Neural progenitor cell (in vitro differentiated cells): Measurements from ENCODE around the gene MAD1L1. TPM values are rescaled to one million over a fixed set of nuclear protein-coding genes. Genes with fewer than 3 reads are reported as not detected.

Source experiments
- DNase-seq: peaks from one replicate; pipeline ENCODE4 v3.0.0-alpha.2; 2016; ENCODE audit warnings: low spot score
- H2AFZ ChIP-seq: fragments of 200-600 bp; sonication (generic); replicated peaks from 2 replicates; pipeline ENCODE4 v1.6.1; 2016; ENCODE audit warnings: antibody characterized with exemption
- H3F3A ChIP-seq: fragments of 200-600 bp; sonication (generic); 2 replicates; pipeline ENCODE4 v1.6.1; 2016; ENCODE audit warnings: antibody characterized with exemption, low read depth
- H3K27ac ChIP-seq: fragments of 200-600 bp; sonication (generic); 2 replicates; pipeline ENCODE4 v1.5.1; 2016; ENCODE audit warnings: mild to moderate bottlenecking
- H3K27me3 ChIP-seq: fragments of 200-600 bp; sonication (generic); 2 replicates; pipeline ENCODE4 v1.6.1; 2016; ENCODE audit warnings: mild to moderate bottlenecking, moderate library complexity
- H3K36me3 ChIP-seq: fragments of 200-600 bp; sonication (generic); 2 replicates; pipeline ENCODE4 v1.5.1; 2016
- H3K4me1 ChIP-seq: fragments of 200-600 bp; sonication (generic); 2 replicates; pipeline ENCODE4 v1.6.1; 2016; ENCODE audit warnings: mixed run types
- H3K4me2 ChIP-seq: fragments of 200-600 bp; sonication (generic); 2 replicates; pipeline ENCODE4 v1.6.1; 2016
- H3K4me3 ChIP-seq: fragments of 200-600 bp; sonication (generic); 2 replicates; pipeline ENCODE4 v1.5.1; 2016
- H3K79me2 ChIP-seq: fragments of 200-600 bp; sonication (generic); 2 replicates; pipeline ENCODE4 v1.6.1; 2016; ENCODE audit warnings: low read depth
- H3K9ac ChIP-seq: fragments of 200-600 bp; sonication (generic); 2 replicates; pipeline ENCODE4 v1.6.1; 2016
- H3K9me3 ChIP-seq: fragments of 200-600 bp; sonication (generic); 2 replicates; pipeline ENCODE4 v1.5.1; 2016; ENCODE audit warnings: low read depth
- H4K20me1 ChIP-seq: fragments of 200-600 bp; sonication (generic); 2 replicates; pipeline ENCODE4 v1.6.1; 2016; ENCODE audit warnings: low read depth
- H3K27ac Mint-ChIP-seq: 3 replicates; pipeline ENCODE4 v1.8.0; 2021; ENCODE audit warnings: mixed read lengths
- H3K27me3 Mint-ChIP-seq: 2 replicates; pipeline ENCODE4 v1.8.0; 2022; ENCODE audit warnings: low read depth, mild to moderate bottlenecking, inconsistent platforms, moderate library complexity, mixed read lengths; ENCODE audit not compliant: insufficient read depth
- H3K36me3 Mint-ChIP-seq: 3 replicates; pipeline ENCODE4 v1.8.0; 2021; ENCODE audit warnings: mixed read lengths
- H3K4me1 Mint-ChIP-seq: 3 replicates; pipeline ENCODE4 v1.8.0; 2021; ENCODE audit warnings: mixed read lengths
- H3K4me3 Mint-ChIP-seq: 3 replicates; pipeline ENCODE4 v1.8.0; 2021; ENCODE audit warnings: mild to moderate bottlenecking, moderate library complexity, mixed read lengths
- H3K9me3 Mint-ChIP-seq: 3 replicates; pipeline ENCODE4 v1.8.0; 2020; ENCODE audit warnings: mixed read lengths
- EZH2 ChIP-seq: fragments of 200-600 bp; sonication (generic); IDR thresholded peaks from 2 replicates; pipeline ENCODE4 v1.6.1; 2017; ENCODE audit warnings: antibody characterized with exemption, mild to moderate bottlenecking, moderate library complexity
- EZH2phosphoT487 ChIP-seq: fragments of 200-600 bp; sonication (generic); IDR thresholded peaks from 2 replicates; pipeline ENCODE4 v1.6.1; 2017; ENCODE audit warnings: antibody characterized with exemption
- total RNA-seq: library from RNA; depleted of rRNA; stranded (reverse); fragments of >200 nt; gene quantifications from 2 replicates; pipeline ENCODE4 v1.2.3, GENCODE V29; 2015; ENCODE audit warnings: low replicate concordance
- TF ChIP-seq, protein P1 (sequence below): fragments of 200-600 bp; sonication (generic); IDR thresholded peaks from 2 replicates; pipeline ENCODE4 v1.5.1; 2017; ENCODE audit warnings: antibody characterized with exemption, mild to moderate bottlenecking

The MAD1L1 gene
- total RNA-seq, 1 donor from 2014 or later = 23.7 TPM

DNA sequence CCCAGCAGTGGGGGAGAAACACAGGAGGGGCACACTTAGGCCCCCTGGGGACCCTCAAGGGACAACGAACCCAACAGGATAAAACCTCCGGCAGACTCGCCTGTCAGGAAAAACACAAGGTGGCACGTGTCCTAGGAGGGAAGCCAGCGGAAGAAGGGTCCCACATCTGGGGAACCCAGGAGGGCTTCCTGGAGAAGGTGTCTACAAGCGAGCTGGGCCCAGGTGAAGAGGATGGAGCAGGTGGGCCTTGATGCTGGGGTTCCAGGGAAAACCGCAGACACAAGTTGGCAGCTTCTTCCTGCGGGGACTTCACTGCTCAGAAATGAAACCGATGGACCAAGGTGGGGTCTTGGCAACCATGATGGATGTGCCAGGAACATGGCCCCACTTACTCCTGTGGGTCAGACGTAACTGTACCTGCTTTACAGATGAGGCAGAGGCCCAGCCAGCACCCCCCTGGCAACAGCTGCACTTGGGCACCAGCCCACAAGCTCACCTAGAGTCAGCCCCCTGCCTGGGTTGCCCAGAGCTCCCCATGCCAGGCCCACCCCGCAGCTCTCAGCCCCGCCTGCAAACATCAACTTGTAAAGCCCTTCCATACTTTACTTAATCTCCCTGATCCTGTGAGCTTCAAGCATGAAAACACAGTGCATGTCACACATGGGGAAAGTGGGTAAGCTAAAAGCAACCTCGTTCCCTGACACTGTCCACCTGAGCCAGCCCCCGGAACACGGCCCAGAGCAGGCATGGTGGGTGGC, 337.7 kb downstream of the MAD1L1 start:
- TF ChIP-seq EZH2 (no peak), EZH2phosphoT487 (no peak)
- TF ChIP-seq, protein P1, sequence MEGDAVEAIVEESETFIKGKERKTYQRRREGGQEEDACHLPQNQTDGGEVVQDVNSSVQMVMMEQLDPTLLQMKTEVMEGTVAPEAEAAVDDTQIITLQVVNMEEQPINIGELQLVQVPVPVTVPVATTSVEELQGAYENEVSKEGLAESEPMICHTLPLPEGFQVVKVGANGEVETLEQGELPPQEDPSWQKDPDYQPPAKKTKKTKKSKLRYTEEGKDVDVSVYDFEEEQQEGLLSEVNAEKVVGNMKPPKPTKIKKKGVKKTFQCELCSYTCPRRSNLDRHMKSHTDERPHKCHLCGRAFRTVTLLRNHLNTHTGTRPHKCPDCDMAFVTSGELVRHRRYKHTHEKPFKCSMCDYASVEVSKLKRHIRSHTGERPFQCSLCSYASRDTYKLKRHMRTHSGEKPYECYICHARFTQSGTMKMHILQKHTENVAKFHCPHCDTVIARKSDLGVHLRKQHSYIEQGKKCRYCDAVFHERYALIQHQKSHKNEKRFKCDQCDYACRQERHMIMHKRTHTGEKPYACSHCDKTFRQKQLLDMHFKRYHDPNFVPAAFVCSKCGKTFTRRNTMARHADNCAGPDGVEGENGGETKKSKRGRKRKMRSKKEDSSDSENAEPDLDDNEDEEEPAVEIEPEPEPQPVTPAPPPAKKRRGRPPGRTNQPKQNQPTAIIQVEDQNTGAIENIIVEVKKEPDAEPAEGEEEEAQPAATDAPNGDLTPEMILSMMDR = no peak
- Histone ChIP-seq H3K9me3 (no peaks in the 10 kb centered on the region), H3K36me3 (no peaks in the 10 kb centered on the region), H3K4me1 (no peaks in the 10 kb centered on the region), H3F3A (no peaks in the 10 kb centered on the region), H3K27me3 (no peaks in the 10 kb centered on the region), H3K9ac (no peak overlapping the region), H3K27ac (no peak overlapping the region), H3K79me2 (no peaks in the 10 kb centered on the region), H2AFZ (no peak overlapping the region), H4K20me1 (no peaks in the 10 kb centered on the region), H3K4me3 (no peak overlapping the region), H3K4me2 (no peak overlapping the region)
- H3K27me3 Mint-ChIP-seq = peaks cover 6% of the 10 kb centered on the region
- no peaks in the 10 kb centered on the region for H3K36me3 Mint-ChIP-seq
- H3K27ac Mint-ChIP-seq = no peak overlapping the region
- no peak overlapping the region for H3K4me3 Mint-ChIP-seq
- no peak for DNase-seq
- no peaks in the 10 kb centered on the region for H3K9me3 Mint-ChIP-seq
- peaks cover 17% of the 10 kb centered on the region for H3K4me1 Mint-ChIP-seq

DNA sequence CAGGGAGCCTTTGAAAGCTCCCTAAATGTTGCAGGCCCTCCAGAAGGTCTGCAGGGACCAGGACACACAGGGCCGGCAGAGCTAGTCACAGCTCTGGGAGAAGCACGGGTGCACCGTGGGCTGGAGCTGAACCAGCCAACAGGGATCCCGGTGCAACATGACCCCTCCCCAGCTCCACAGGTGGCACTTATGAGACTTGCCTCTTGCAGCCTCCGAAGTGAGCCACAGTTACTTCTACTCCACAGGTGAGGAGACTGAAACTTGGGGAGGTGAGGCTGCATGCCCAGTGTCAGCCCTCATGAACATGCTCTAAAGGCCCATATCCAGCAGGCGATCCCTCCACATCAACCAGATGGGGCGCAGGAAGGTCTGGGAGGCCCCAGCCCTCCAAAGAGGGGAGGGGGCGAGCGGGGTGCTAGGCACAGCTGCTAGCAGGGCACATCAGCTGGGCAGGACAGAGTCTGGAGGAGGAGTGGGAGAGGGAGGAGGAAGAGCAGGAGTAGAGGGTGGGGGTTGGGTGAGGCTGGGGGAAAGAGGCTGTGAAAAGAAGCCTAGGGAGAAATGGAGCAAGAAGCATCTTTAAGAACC, 338.3 kb downstream of the MAD1L1 start:
- TF ChIP-seq, protein P1 = no peak
- no peak for TF ChIP-seq EZH2
- TF ChIP-seq EZH2phosphoT487 = no peak
- no peak overlapping the region for H2AFZ ChIP-seq

GRCh38 chr7:1893451-1893850, 339.3 kb downstream of the MAD1L1 start:
- no peaks in the 10 kb centered on the region for H3K27me3 ChIP-seq
- H3K9me3 ChIP-seq = no peaks in the 10 kb centered on the region
- peaks cover 1% of the 10 kb centered on the region for H3K9me3 Mint-ChIP-seq
- H4K20me1 ChIP-seq = no peaks in the 10 kb centered on the region
- H3K27ac Mint-ChIP-seq = no peak overlapping the region
- H3K36me3 ChIP-seq = no peaks in the 10 kb centered on the region
- TF ChIP-seq EZH2phosphoT487 (no peak), EZH2 (no peak)
- TF ChIP-seq, protein P1 = no peak
- no peak overlapping the region for H2AFZ ChIP-seq
- H3K9ac ChIP-seq = no peak overlapping the region
- peaks cover 4% of the 10 kb centered on the region for H3K27me3 Mint-ChIP-seq
- peaks cover 17% of the 10 kb centered on the region for H3K4me1 Mint-ChIP-seq
- peaks cover 6% of the 10 kb centered on the region for H3K36me3 Mint-ChIP-seq
- DNase-seq = no peak
- no peak overlapping the region for H3K4me3 ChIP-seq
- H3K79me2 ChIP-seq = no peaks in the 10 kb centered on the region
- no peak overlapping the region for H3K4me2 ChIP-seq
- H3K4me1 ChIP-seq = no peaks in the 10 kb centered on the region
- no peak overlapping the region for H3K4me3 Mint-ChIP-seq
- peaks cover 2% of the 10 kb centered on the region for H3F3A ChIP-seq
- H3K27ac ChIP-seq = no peak overlapping the region

More for the DNA sequence above, 338.3 kb downstream of the MAD1L1 start:
- Histone ChIP-seq H3K9me3 (no peaks in the 10 kb centered on the region), H3K27ac (no peak overlapping the region), H3K79me2 (no peaks in the 10 kb centered on the region), H3K4me2 (no peak overlapping the region), H3K27me3 (no peaks in the 10 kb centered on the region), H3K4me3 (no peak overlapping the region), H3K4me1 (no peaks in the 10 kb centered on the region), H3K36me3 (no peaks in the 10 kb centered on the region), H3K9ac (no peak overlapping the region), H3F3A (no peaks in the 10 kb centered on the region), H4K20me1 (no peaks in the 10 kb centered on the region)
- Mint-ChIP-seq H3K27ac (no peak overlapping the region), H3K9me3 (no peaks in the 10 kb centered on the region), H3K4me3 (no peak overlapping the region), H3K36me3 (no peaks in the 10 kb centered on the region), H3K4me1 (peaks cover 17% of the 10 kb centered on the region), H3K27me3 (peaks cover 6% of the 10 kb centered on the region)
- DNase-seq = no peak
